OCI-LY3 (cell line): Measurements from ENCODE around the gene PLOD2.

ENCODE experiments used
- CTCF ChIP-seq: fragments of 200-600, 300-600 bp; sonication (generic); IDR thresholded peaks from 2 replicates; pipeline ENCODE4 v1.5.1; 2014; ENCODE audit warnings: antibody characterized with exemption, low read length, low read depth
- EZH2phosphoT487 ChIP-seq: fragments of 200-600 bp; shearing (Covaris generic); IDR thresholded peaks from 2 replicates; pipeline ENCODE4 v1.6.1; 2018; ENCODE audit warnings: antibody characterized with exemption, mixed run types, low read depth

- TF ChIP-seq CTCF (no peak), EZH2phosphoT487 (no peak)
Observed at GRCh38 chr3:146035366-146035765, 125.6 kb downstream of the PLOD2 start.
